ENCODE measurements around the gene ZNF570. TPM values are rescaled to one million over a fixed set of nuclear protein-coding genes. Genes with fewer than 3 reads are reported as not detected.

The ZNF570 gene
- total RNA-seq, 1 donor from 2014 or later: 2.2 TPM

DNA sequence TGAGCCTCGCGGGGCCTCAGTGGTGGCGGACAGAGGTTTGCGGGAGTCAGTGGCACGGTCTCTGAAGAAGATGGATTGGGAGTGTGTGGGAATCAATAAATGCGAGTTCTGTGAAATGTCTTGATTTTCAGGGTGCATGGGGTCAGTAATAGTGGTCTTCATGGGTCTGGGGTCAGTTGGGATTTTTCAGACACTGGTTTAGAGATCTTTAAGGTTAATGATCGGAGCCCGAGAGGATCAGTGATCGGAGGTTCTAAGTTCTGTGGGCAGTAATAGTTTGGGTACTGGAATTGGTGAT lies 38.0 kb downstream of the ZNF570 start:
- no peaks in the 10 kb centered on the region for H3K27me3 Mint-ChIP-seq
- no peak overlapping the region for H3K27ac Mint-ChIP-seq
- peaks cover 14% of the 10 kb centered on the region for H3K9me3 Mint-ChIP-seq
- H3K4me3 Mint-ChIP-seq: no peak overlapping the region
- intact Hi-C loops (cut with micrococcal nuclease): loop anchor here (2.0 kb wide), 1 partner anchor 38 kb away; the partner anchor contains the start of gene ZNF570
- no peaks in the 10 kb centered on the region for H3K4me1 Mint-ChIP-seq
- DNase-seq: no peak
- H3K36me3 Mint-ChIP-seq (ENCODE audit: low read depth): peaks cover 2% of the 10 kb centered on the region

DNA sequence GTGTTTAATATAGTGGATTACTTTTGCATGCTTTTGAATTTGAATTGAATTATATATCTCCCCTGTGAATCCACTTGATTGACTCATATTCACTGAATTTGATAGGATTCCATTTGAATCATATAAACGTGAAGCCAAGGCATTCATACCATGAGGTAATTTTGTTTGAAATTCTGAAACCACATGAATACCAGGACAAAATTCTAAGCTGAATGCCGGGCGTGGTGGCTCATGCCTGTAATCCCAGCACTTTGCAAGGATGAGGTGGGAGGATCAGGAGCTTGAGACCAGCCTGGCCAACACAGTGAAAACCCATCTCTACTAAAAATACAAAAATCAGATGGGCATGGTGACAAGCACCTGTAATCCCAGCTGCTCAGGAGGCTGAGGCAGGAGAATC lies 42.0 kb downstream of the ZNF570 start:
- Mint-ChIP-seq H3K27me3 (no peaks in the 10 kb centered on the region), H3K9me3 (peaks cover 19% of the 10 kb centered on the region), H3K36me3 (ENCODE audit: low read depth) (peaks cover 4% of the 10 kb centered on the region), H3K4me1 (no peaks in the 10 kb centered on the region), H3K4me3 (no peak overlapping the region), H3K27ac (no peak overlapping the region)
- intact Hi-C loops (cut with micrococcal nuclease): no loop called here
- DNase-seq: no peak

DNA sequence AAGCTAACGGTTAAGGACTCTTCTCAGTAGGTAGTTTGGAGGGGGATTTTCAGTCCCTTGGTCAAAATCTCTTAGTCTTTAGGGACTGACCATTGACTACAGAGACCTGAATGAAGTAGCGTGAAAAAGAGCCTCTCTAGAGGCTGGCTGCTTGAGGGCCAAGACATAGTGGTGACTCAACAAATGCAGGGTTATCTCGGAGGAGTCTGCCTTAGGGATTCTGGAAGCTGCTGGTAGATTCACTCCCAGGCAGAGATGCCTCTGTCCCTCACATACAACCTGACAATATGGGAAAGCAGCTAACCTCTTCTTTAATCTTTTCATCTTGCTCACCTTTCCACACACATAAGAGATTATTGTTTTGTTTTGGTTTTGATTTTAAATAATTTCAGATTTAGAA lies 42.7 kb downstream of the ZNF570 start:
- no peaks in the 10 kb centered on the region for H3K27me3 Mint-ChIP-seq
- H3K36me3 Mint-ChIP-seq (ENCODE audit: low read depth): peaks cover 4% of the 10 kb centered on the region
- no peaks in the 10 kb centered on the region for H3K4me1 Mint-ChIP-seq
- intact Hi-C loops (cut with micrococcal nuclease): no loop called here
- no peak overlapping the region for H3K4me3 Mint-ChIP-seq
- no peak overlapping the region for H3K27ac Mint-ChIP-seq
- no peak for DNase-seq
- peaks cover 21% of the 10 kb centered on the region for H3K9me3 Mint-ChIP-seq

DNA sequence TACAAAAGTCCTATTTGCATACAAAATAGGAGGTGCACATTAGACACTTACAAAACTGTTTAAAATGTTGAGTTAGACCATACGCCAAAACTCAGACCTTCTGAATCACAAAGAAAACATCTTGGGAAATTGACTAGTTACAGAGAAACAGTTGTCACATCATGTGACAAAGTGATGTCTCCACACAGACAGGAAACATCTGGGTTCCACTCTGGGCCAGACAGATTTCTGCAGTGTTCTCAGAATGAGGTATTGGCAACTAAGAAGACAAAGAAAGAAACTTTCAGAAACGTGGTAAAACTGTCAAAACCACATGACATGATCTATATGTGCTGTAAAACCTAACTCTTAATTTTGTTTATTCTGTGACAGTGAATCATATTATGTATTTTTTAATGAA lies 44.2 kb downstream of the ZNF570 start:
- H3K36me3 Mint-ChIP-seq (ENCODE audit: low read depth): peaks cover 6% of the 10 kb centered on the region
- intact Hi-C loops (cut with micrococcal nuclease): no loop called here
- H3K9me3 Mint-ChIP-seq: peaks cover 26% of the 10 kb centered on the region
- H3K4me1 Mint-ChIP-seq: no peaks in the 10 kb centered on the region
- H3K27me3 Mint-ChIP-seq: no peaks in the 10 kb centered on the region
- H3K27ac Mint-ChIP-seq: no peak overlapping the region
- no peak for DNase-seq
- no peak overlapping the region for H3K4me3 Mint-ChIP-seq

DNA sequence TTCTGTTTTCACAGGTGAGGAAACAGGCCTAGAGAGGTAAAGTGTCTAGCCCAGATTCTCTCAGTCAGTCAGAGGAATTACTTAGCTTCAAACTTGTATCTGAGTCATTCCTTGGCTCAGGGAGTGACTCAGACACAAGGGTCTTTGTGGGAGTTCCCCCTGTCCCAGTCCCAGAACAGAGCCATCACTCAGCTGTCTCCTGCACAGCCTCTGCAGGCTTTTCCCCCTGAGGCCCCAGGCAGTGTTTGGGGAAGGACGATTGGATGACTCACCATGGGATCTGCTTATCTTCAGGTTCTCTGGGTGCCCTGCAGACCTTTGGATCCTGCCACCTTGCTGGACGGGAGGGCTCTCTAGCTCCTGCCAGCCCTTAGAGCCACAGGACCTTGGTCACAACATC lies 50.7 kb downstream of the ZNF570 start:
- Mint-ChIP-seq H3K27ac (no peak overlapping the region), H3K4me3 (no peak overlapping the region), H3K9me3 (peaks cover 28% of the 10 kb centered on the region), H3K4me1 (no peaks in the 10 kb centered on the region), H3K27me3 (no peaks in the 10 kb centered on the region), H3K36me3 (ENCODE audit: low read depth) (peaks cover 6% of the 10 kb centered on the region)
- intact Hi-C loops (cut with micrococcal nuclease): no loop called here
- no peak for DNase-seq

DNA sequence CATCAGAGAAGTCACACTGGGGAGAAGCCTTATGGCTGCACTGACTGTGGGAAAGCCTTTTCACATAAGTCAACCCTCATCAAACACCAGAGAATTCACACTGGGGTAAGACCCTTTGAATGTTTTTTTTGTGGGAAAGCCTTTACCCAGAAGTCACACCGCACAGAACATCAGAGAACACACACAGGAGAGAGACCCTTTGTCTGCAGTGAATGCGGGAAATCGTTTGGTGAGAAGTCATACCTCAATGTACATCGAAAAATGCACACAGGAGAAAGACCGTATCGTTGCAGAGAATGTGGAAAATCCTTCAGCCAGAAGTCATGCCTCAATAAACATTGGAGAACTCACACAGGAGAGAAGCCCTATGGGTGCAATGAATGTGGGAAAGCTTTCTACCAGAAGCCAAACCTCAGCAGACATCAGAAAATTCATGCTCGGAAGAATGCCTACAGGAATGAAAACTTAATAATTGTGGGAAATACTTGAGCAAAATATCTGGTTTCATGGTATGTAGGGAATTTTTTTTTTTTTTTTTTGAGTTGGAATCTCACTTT lies 68.3 kb downstream of the ZNF570 start:
- peaks cover 24% of the 10 kb centered on the region for H3K9me3 Mint-ChIP-seq
- DNase-seq: no peak
- H3K27me3 Mint-ChIP-seq: no peaks in the 10 kb centered on the region
- H3K36me3 Mint-ChIP-seq (ENCODE audit: low read depth): peaks cover 18% of the 10 kb centered on the region
- H3K4me1 Mint-ChIP-seq: no peaks in the 10 kb centered on the region
- H3K4me3 Mint-ChIP-seq: no peak overlapping the region
- intact Hi-C loops (cut with micrococcal nuclease): no loop called here
- H3K27ac Mint-ChIP-seq: no peak overlapping the region

Other genes starting within 250 kb of the ZNF570 start
- gene ZNF527, start 98.3 kb upstream of the ZNF570 start, total RNA-seq: 3.5 and 4.9 TPM in 2 replicates
- 3.4 and 3.5 TPM in 2 replicates for gene ZNF569, start 1.9 kb upstream of the ZNF570 start, total RNA-seq
- 0.69 and 0.72 TPM in 2 replicates for gene ZNF793, start 37.6 kb downstream of the ZNF570 start, total RNA-seq
- gene ZNF571, start 125.4 kb downstream of the ZNF570 start, total RNA-seq: 0.47 and 1.1 TPM in 2 replicates
- 0.38 and 0.49 TPM in 2 replicates for gene ZNF540, start 125.5 kb downstream of the ZNF570 start, total RNA-seq
- gene ZFP30, start 186.1 kb downstream of the ZNF570 start, total RNA-seq: 9.6 and 11.3 TPM in 2 replicates